Sciatic nerve (tissue), 2 donors: Measurements from ENCODE around the gene HECW1. TPM values are rescaled to one million over a fixed set of nuclear protein-coding genes. Genes with fewer than 3 reads are reported as not detected.

Experiments used
- ATAC-seq: fragments of 200-7000 bp; cut with Tn5 transposase; one replicate; pipeline ENCODE4 v1.9.1; 2020; ENCODE audit warnings: mild to moderate bottlenecking, moderate library complexity
- DNase-seq: peaks from one replicate; pipeline ENCODE4 v3.0.0-alpha.2; 2020; ENCODE audit warnings: low spot score
- intact Hi-C: fragments of 100-400 bp; cut with DNase I; formaldehyde crosslinking; loops from one replicate; pipeline ENCODE4 v1.14.2; 2022
- total RNA-seq: library from RNA; stranded (reverse); fragmentation: NEBNext Ultra II Directional; extraction: Animal tissue kit (Norgen Biotek cat#: 25700); gene quantifications from one replicate; pipeline ENCODE4 v1.2.1, GENCODE V29; 2021
- donor health status: DM: no; HTN: no; CAD: no.
- donor health status: DM: no; HTN: no; CAD: no.

Gene HECW1
- total RNA-seq, 1 donor from 2014 or later, result 4.8 TPM

GRCh38 chr7:43234073-43234472, 121.6 kb downstream of the HECW1 start:
- DNase-seq (no peak), ATAC-seq (no peak)
- intact Hi-C loops, result no loop called here

GRCh38 chr7:43234968-43235367, 122.5 kb downstream of the HECW1 start:
- DNase-seq, result no peak
- no peak for ATAC-seq

DNA sequence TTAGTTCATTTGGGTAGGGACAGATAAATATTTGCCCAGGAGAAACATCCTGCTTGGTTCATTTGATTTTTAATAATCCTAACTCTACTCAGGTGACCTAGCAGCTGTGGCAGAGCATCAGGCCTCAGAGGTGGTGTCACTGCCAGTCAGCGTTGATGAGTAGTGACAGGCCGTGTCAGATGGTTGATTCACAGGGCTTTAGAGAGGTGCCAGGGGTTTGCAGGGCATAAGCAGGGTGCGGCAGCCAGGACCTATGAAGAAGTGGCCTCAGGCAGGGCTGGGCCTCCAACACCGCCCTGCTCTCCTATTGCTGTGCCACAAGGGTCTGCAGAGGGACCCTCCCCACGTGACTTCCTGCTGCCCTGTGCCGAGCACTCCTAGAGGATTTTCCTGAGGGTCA, 128.1 kb downstream of the HECW1 start:
- intact Hi-C loops, result no loop called here

More at GRCh38 chr7:43234968-43235367, 122.5 kb downstream of the HECW1 start:
- intact Hi-C loops, result no loop called here

DNA sequence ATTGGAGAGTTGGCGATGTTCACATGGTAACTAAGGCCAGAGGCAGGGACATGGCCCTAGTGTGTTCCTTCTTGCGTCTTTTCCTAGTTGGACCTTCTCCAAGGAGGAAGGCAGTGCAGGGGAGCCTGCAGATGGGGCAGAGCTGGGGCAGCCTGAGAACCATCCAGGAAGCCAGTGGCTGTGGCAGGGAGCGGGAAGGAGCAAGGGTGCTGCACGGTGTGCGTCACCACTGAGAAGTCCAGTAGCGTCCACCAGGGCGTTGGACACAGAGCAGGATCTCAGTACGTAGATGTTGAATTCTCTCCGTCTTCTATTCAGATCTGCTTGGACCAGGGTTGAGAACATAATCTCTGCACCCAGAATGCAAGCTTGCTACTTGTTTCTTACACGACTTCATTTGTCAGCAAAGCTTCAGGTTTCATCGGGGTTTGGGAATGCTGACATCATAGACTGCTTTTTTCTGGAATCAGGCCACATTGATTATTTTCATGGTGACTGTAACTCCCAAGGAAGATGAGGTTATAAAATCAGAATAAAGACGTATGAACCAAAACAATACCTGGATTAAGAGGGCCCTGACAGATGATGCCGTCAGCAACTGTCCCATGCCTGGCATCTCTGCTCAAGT, 130.3 kb downstream of the HECW1 start:
- intact Hi-C loops, result no loop called here
- ATAC-seq, result no peak
- DNase-seq, result no peak

More for the DNA sequence above, 128.1 kb downstream of the HECW1 start:
- ATAC-seq (no peak), DNase-seq (no peak)

GRCh38 chr7:43244232-43244631, 131.8 kb downstream of the HECW1 start:
- DNase-seq, result no peak
- intact Hi-C loops, result no loop called here
- ATAC-seq, result no peak

DNA sequence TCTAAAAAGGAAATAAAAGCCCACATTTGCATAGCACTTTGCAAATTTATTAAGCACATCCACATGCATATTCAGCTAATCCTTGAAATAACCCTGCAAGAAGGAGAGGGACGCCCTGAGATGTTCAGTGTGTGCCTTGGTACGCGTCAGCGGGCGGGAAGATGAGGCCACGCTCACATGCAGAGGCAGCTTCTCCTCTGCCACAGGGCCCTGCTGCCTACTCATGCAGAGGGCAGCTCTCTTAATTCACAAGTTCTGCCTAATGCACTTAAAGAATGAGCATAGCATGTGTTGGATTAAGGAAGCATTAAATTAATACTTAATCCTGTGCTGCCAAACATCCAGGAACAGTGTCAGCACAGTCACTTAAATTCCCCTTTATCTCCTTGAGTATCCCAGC, 132.3 kb downstream of the HECW1 start:
- no peak for DNase-seq
- intact Hi-C loops, result no loop called here
- no peak for ATAC-seq

DNA sequence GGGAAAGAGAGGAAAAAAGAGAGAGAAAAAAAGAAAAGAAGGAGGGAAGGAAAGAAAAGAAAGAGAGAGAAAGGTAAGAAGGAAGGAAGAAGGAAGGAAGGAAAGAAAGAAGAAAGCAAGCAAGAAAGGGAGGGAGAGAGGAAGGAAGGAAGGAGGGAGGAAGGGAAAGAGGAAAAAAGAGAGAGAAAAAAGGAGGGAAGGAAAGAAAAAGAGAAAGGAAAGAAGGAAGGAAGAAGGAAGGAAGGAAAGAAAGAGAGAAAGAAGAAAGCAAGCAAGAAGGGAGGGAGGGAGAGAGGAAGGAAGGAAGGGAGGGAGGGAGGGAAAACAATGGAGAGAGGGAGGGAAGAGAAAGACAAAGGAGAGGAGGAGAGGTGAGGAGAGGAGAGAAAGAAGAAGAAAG, 135.3 kb downstream of the HECW1 start:
- DNase-seq (no peak), ATAC-seq (no peak)
- intact Hi-C loops, result no loop called here

GRCh38 chr7:43248553-43248952, 136.1 kb downstream of the HECW1 start:
- no peak for ATAC-seq
- intact Hi-C loops, result no loop called here
- DNase-seq, result no peak

GRCh38 chr7:43248961-43249822, 136.7 kb downstream of the HECW1 start:
- ATAC-seq (peak; percentile 86), DNase-seq (peak; percentile 65)
- intact Hi-C loops, result no loop called here

GRCh38 chr7:43249823-43250145, 137.3 kb downstream of the HECW1 start:
- peak; percentile 51 for ATAC-seq
- DNase-seq, result no peak
- intact Hi-C loops, result no loop called here

GRCh38 chr7:43260980-43261878, 148.8 kb downstream of the HECW1 start:
- intact Hi-C loops, result no loop called here
- peak; percentile 62 for ATAC-seq
- peak; percentile 80 for DNase-seq

DNA sequence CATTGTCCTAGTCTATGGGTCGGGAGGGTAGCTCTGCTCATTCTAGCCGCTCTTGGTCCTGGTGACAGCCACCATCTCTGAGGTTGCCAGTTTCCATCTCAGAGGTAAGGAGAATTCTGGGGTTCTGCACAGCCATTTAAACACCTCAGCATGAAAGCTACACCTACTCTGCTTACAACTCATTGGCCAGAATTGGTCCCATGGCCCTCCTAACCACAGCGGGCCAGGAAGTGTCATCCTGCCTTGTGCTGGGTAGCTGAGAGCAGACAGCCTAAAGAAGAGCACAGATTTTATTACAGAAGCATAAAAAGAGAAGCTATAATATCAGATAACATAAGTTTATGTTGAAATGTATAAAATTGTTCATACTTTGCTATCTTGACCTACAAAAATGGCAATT, 152.7 kb downstream of the HECW1 start:
- intact Hi-C loops, result no loop called here
- DNase-seq, result no peak
- ATAC-seq, result no peak

DNA sequence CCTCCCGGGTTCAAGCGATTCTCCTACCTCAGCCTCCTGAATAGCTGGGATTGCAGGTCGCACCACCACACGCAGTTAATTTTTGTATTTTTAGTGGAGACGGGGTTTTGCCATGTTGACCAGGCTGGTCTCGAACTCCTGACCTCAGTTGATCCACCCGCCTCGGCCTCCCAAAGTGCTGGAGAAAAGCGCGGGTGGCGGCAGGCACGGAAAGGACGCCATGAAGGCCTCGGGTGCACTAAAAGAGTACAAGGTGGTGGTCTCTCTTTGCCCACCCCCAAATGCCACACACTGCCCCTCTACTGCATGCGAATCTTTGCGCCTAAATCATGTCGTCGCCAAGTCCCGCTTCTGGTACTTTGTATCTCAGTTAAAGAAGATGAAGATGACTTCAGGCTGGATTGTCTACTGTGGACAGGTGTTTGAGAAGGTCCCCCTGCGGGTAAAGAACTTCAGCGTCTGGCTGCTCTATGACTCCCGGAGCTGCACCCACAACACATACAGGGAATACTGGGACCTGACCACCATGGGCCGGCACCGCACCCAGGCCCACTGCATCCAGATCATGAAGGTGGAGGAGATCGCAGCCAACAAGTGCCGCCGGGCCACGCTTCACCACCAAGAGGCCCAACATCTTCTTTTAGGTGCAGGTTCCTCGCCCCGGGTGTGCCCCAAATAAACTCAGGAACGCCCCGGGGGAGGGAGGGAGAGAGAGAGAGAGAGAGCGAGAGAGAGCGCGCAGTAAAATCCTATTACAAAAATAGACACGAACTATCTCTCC, 161.7 kb downstream of the HECW1 start:
- ATAC-seq (no peak), DNase-seq (no peak)
- intact Hi-C loops, result no loop called here

GRCh38 chr7:43274752-43275151, 162.3 kb downstream of the HECW1 start:
- ATAC-seq (no peak), DNase-seq (no peak)
- intact Hi-C loops, result no loop called here

- intact Hi-C loops, result no loop called here
- DNase-seq (no peak), ATAC-seq (no peak)
These were observed 164.1 kb downstream of the HECW1 start for GRCh38 chr7:43276547-43276946.

DNA sequence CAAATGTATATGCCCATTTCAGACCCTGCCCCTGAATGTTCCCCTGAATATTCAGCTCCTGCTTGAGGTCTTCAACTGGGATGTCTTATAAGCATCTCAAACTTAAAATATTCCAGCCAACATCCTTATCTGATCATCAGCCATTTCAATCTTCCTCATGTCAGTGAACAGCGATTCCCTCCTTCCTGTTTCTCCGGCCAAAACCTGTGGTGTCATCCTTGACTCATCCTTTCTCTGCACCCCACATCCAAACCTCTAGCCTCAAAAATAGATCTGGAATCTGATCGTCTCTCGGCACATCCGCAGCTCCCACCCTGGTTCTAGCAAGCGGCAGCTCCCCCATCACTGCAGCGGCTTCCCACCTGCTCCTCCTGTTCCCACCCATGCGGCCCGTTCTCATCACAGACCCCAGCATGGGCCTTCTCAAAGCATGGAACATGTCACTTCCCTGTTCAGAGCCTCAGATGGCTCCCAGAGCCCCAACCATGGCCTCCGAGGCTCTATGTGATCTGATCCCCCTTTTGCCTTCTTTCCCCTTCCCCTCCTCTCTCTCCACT, 165.7 kb downstream of the HECW1 start:
- intact Hi-C loops, result no loop called here
- ATAC-seq (no peak), DNase-seq (no peak)

GRCh38 chr7:43281268-43281667, 168.8 kb downstream of the HECW1 start:
- DNase-seq (no peak), ATAC-seq (no peak)
- intact Hi-C loops, result no loop called here

DNA sequence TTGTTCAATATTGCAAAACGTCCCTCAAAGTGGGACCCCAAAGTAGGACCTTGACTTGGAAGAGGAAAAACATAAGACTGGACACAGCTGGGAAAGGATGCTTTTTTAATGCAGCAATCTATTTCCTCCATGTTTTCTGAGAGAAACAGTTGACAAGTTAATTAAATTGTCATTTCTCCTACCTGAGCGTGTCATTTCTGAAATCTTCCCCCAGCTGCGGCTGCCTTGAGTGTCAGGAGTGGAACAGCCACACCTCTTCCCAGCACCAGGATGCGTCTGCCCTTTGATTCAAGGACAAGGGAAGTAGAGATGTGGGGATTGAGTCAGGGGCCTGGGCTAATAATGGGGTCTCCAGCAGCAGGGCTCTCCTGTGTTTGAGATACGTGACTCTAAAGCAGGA, 171.3 kb downstream of the HECW1 start:
- DNase-seq, result no peak
- intact Hi-C loops, result no loop called here
- no peak for ATAC-seq

DNA sequence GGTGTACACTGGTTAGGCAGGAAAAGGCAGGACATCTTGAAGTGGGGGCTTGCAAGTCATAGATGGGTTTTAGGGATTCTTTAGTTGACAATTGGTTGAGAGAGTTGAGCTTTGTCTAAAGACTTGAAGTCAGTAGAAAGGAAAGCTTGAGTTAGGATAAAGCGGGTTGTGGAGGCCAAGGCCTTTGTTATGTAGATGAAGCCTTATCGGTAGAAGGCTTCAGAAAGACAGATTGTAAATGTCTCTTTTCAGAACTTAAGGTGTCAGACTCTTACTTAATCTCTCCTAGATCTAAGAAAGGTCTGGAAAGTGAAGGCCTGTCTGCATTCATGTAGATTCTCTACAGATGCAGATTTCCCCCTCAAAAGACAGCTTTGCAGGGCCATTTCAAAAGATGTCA, 177.4 kb downstream of the HECW1 start:
- DNase-seq, result no peak
- intact Hi-C loops, result no loop called here
- no peak for ATAC-seq
